Keratinocyte (primary cell): ENCODE results near the gene FIGN. TPM values are rescaled to one million over a fixed set of nuclear protein-coding genes. Genes with fewer than 3 reads are reported as not detected.

Experiments
- DNase-seq: peaks from one replicate; pipeline ENCODE4 v3.0.0-alpha.2; 2011; ENCODE audit warnings: low read depth, missing footprints, low spot score
- FAIRE-seq: peaks from 2 replicates; lab custom pipeline; 2011; peaks lifted over from hg19 to GRCh38; lab: Jason Lieb, UNC
- H2AFZ ChIP-seq: 2 replicates; pipeline ENCODE4 v1.6.0; 2012; ENCODE audit warnings: low read length, control low read depth, inconsistent platforms; ENCODE audit not compliant: control insufficient read depth
- H3K27ac ChIP-seq: 2 replicates; pipeline ENCODE4 v1.5.1; 2011; ENCODE audit warnings: low read length; ENCODE audit not compliant: control insufficient read depth, insufficient read depth
- H3K27me3 ChIP-seq: 3 replicates; pipeline ENCODE4 v1.6.0; 2011; ENCODE audit warnings: low read length; ENCODE audit not compliant: control insufficient read depth, insufficient read depth; ENCODE audit errors: extremely low read depth
- H3K36me3 ChIP-seq, 2 experiments: 2 replicates in 1 of 2; 3 replicates in 1 of 2; pipeline ENCODE4 v1.5.1; 2011; ENCODE audit warnings: low read length in 2 of 2, mild to moderate bottlenecking in 1 of 2; ENCODE audit not compliant: control insufficient read depth in 2 of 2, insufficient read depth in 2 of 2; ENCODE audit errors: extremely low read depth in 1 of 2
- H3K4me1 ChIP-seq: 3 replicates; pipeline ENCODE4 v1.5.1; 2011; ENCODE audit warnings: low read length; ENCODE audit not compliant: control insufficient read depth, insufficient read depth; ENCODE audit errors: extremely low read depth
- H3K4me2 ChIP-seq: 3 replicates; pipeline ENCODE4 v1.6.0; 2011; ENCODE audit warnings: low read depth, low read length; ENCODE audit not compliant: control insufficient read depth, insufficient read depth; ENCODE audit errors: extremely low read depth
- H3K4me3 ChIP-seq, 3 experiments: fragments of 200-600 bp in 1 of 3; sonication (generic) in 1 of 3; 2 replicates in 2 of 3; 3 replicates in 1 of 3; pipeline ENCODE4 v1.5.1; 2011 to 2016; ENCODE audit warnings: low read length in 3 of 3, mild to moderate bottlenecking in 3 of 3, control low read depth in 2 of 3, inconsistent platforms in 1 of 3, low read depth in 1 of 3, mixed read lengths in 1 of 3, mixed run types in 1 of 3, moderate library complexity in 1 of 3; ENCODE audit not compliant: control insufficient read depth in 2 of 3, insufficient read depth in 2 of 3; ENCODE audit errors: extremely low read depth in 1 of 3
- H3K79me2 ChIP-seq: 2 replicates; pipeline ENCODE4 v1.6.0; 2012; ENCODE audit warnings: low read length; ENCODE audit not compliant: control insufficient read depth, insufficient read depth
- H3K9ac ChIP-seq: 3 replicates; pipeline ENCODE4 v1.6.0; 2011; ENCODE audit warnings: low read length; ENCODE audit not compliant: control insufficient read depth, insufficient read depth; ENCODE audit errors: extremely low read depth
- H3K9me1 ChIP-seq: 3 replicates; pipeline ENCODE4 v1.6.0; 2011; ENCODE audit warnings: low read length; ENCODE audit not compliant: control insufficient read depth, insufficient read depth; ENCODE audit errors: extremely low read depth
- H3K9me3 ChIP-seq: 2 replicates; pipeline ENCODE4 v1.5.1; 2012; ENCODE audit warnings: low read depth, low read length; ENCODE audit not compliant: control insufficient read depth
- H4K20me1 ChIP-seq: 3 replicates; pipeline ENCODE4 v1.6.0; 2011; ENCODE audit warnings: low read length; ENCODE audit not compliant: control insufficient read depth, insufficient read depth; ENCODE audit errors: extremely low read depth
- CTCF ChIP-seq, 3 experiments: IDR thresholded peaks in 1 of 3; conservative IDR thresholded peaks in 1 of 3; optimal IDR thresholded peaks in 1 of 3; 2 replicates in 2 of 3; 3 replicates in 1 of 3; pipeline versions ENCODE3 to v1.5.1; 2011; ENCODE audit warnings: low read length in 3 of 3, mild to moderate bottlenecking in 3 of 3, moderate library complexity in 2 of 3, control low read depth in 1 of 3, inconsistent platforms in 1 of 3; ENCODE audit not compliant: insufficient read depth in 2 of 3; ENCODE audit errors: extremely low read depth in 1 of 3
- EZH2 ChIP-seq: IDR thresholded peaks from one replicate; pipeline ENCODE4 v1.6.1; 2012; ENCODE audit warnings: inconsistent platforms, mild to moderate bottlenecking, low read length, moderate library complexity
- dilution Hi-C: fragments of 300-500 bp; cut with MboI; formaldehyde crosslinking; loops from one replicate; pipeline ENCODE4 v1.7.0; 2020; ENCODE audit warnings: low sequenced_read_pairs; ENCODE audit not compliant: extremely low pct_ligation_motif_present
- polyA minus RNA-seq, 3 experiments: library from RNA; depleted of rRNA, polyadenylated mRNA; stranded (reverse); fragments of >200 nt; gene quantifications; 1 replicate in 1 of 3; 2 replicates in 1 of 3; 3 replicates in 1 of 3; pipeline ENCODE4 v1.2.3, GENCODE V29; 2011
- polyA plus RNA-seq, 5 experiments: library from polyadenylated mRNA; depleted of rRNA in 3 of 5; stranded (reverse) in 3 of 5; stranded (forward) in 1 of 5; unstranded in 1 of 5; fragments of >200 nt; gene quantifications; 1 replicate in 1 of 5; 2 replicates in 3 of 5; 3 replicates in 1 of 5; pipeline versions ENCODE4 v1.2.1 to v1.2.3, GENCODE V29; 2011 to 2012; ENCODE audit warnings: missing spikeins in 2 of 5, low read depth in 1 of 5, low replicate concordance in 1 of 5

FIGN gene
- polyA plus RNA-seq, result 1.9 to 2.9 TPM (median 2.0 TPM) in 3 replicates
- 1.0 TPM for polyA plus RNA-seq (2011; ENCODE audit: low read depth)
- 1.0 TPM in 2 replicates for polyA plus RNA-seq (2011; cell fraction: cytosol; rRNA removed)
- polyA plus RNA-seq (2011; cell fraction: nucleus; rRNA removed), result 5.9 and 8.0 TPM in 2 replicates
- polyA plus RNA-seq (2012; ENCODE audit: low replicate concordance), result 1.5 and 1.7 TPM in 2 replicates
- polyA minus RNA-seq, result 2.3 to 9.5 TPM (median 4.2 TPM) in 3 replicates
- polyA minus RNA-seq (2011; cell fraction: cytosol; rRNA and poly(A)+ RNA removed), result 0.96 TPM
- polyA minus RNA-seq (2011; cell fraction: nucleus; rRNA and poly(A)+ RNA removed), result 4.7 and 11.5 TPM in 2 replicates

- no peak for TF ChIP-seq CTCF (optimal IDR thresholded peaks at IDR 0.05 in 1 of 3, IDR thresholded peaks at IDR 0.05 in 1 of 3, conservative IDR thresholded peaks at IDR 0.05 in 1 of 3; ENCODE audit: extremely low read depth in 1 of 3, insufficient read depth in 2 of 3, low read length in 3 of 3)
- TF ChIP-seq EZH2, result no peak
- Histone ChIP-seq H3K4me3 (peak within 1 kb of the TSS; percentile 73 to 98 (median 94)), H3K27me3 (no peaks in the 10 kb centered on the region), H3K4me2 (peak within 1 kb of the TSS; percentile 88), H3K79me2 (peaks cover 13% of the 10 kb centered on the region), H3K9ac (peak within 1 kb of the TSS; percentile 93), H3K9me3 (no peaks in the 10 kb centered on the region), H3K4me1 (peaks cover 14% of the 10 kb centered on the region), H2AFZ (peak within 1 kb of the TSS; percentile 99), H4K20me1 (no peaks in the 10 kb centered on the region), H3K9me1 (peaks cover 3% of the 10 kb centered on the region), H3K27ac (peak within 1 kb of the TSS; percentile 87), H3K36me3 (no peaks in the 10 kb centered on the region)
- FAIRE-seq (peak; percentile 88), DNase-seq (no peak)
- dilution Hi-C loops, result no loop called here
Observed at GRCh38 chr2:163735685-163736432, at the start of gene FIGN. Gene FIGN, minus strand, starts transcription at chr2:163736008. Its CDS starts 1,081 bp downstream, at chr2:163734927.

- Histone ChIP-seq H3K79me2 (no peaks in the 10 kb centered on the region), H3K4me1 (peaks cover 8% of the 10 kb centered on the region), H3K4me2 (no peak overlapping the region), H3K36me3 (no peaks in the 10 kb centered on the region), H2AFZ (no peak overlapping the region), H3K4me3 (no peak overlapping the region), H3K27ac (no peak overlapping the region), H3K9me3 (no peaks in the 10 kb centered on the region), H3K9ac (no peak overlapping the region), H3K27me3 (no peaks in the 10 kb centered on the region), H4K20me1 (no peaks in the 10 kb centered on the region), H3K9me1 (no peaks in the 10 kb centered on the region)
- no peak for TF ChIP-seq EZH2
- TF ChIP-seq CTCF (optimal IDR thresholded peaks at IDR 0.05 in 1 of 3, IDR thresholded peaks at IDR 0.05 in 1 of 3, conservative IDR thresholded peaks at IDR 0.05 in 1 of 3; ENCODE audit: extremely low read depth in 1 of 3, insufficient read depth in 2 of 3, low read length in 3 of 3), result no peak
- no peak for DNase-seq
- dilution Hi-C loops, result no loop called here
- no peak for FAIRE-seq
Observed at GRCh38 chr2:163785162-163785561, 49.4 kb upstream of the FIGN start.
